ENCODE measurements around the gene CIAO2A.
A peak's percentile ranks its signal among the peaks of the same experiment; 100 is the strongest.
"Not testable (repeated sequence)": the region's sequence is repeated elsewhere in the genome, so short reads cannot be mapped to it uniquely, and the experiment has no call there.

CIAO2A gene

DNA sequence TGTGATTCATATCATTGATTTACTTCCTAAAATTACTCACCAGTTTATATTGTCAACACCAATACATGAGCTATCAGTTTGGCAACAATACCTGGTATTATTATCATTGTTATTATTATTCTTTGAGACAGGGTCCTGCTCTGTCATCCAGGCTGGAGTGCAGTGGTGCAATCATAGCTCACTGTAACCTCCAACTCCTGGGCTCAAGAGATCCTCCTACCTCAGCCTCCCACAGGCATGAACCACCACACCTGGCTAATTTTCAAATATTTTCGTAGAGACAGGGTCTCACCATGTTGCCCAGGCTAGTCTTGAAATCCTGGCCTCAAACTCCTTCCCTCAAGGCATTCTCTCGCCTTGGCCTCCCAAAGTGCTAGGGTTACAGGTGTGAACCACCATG lies 20.1 kb downstream of the CIAO2A start:
- Histone ChIP-seq H3K36me3 (ENCODE audit: control insufficient read depth in 5 of 5, insufficient read depth in 5 of 5, low read length in 5 of 5) (peaks cover 2 to 19% (median 14%) of the 10 kb centered on the region in 5 donors), H3K4me1 (ENCODE audit: control insufficient read depth in 5 of 5, insufficient read depth in 5 of 5, low read length in 5 of 5) (peaks cover 8 to 35% (median 34%) of the 10 kb centered on the region in 5 donors)
- not testable (repeated sequence) for H3K9me3 ChIP-seq (ENCODE audit: control insufficient read depth in 5 of 5, low read length in 5 of 5); H3K27ac ChIP-seq (ENCODE audit: low read depth, low read length); H3K4me3 ChIP-seq (ENCODE audit: low read depth in 1 of 5, low read length in 5 of 5); H3K27me3 ChIP-seq (ENCODE audit: control insufficient read depth in 5 of 5, insufficient read depth in 4 of 5, low read length in 5 of 5); H3K9ac ChIP-seq (ENCODE audit: low read length in 5 of 5)

DNA sequence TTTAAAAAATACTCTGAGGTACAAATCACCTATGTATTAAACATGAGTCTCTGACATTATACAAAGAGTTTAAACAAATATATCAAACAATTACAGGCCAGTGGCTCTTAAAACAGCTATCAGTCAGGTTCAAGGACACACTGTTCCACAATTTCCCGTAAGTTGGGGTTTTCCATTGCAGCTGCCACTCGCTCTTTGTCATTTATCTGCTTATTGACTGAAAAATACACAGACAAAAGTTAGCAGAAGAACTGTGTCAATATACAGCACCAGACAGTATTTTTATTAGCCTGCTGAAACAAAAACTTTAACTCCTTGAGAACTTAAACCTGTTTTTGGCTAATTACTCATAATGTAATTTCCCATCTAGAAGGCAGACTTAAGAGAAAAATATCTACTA lies 20.8 kb downstream of the CIAO2A start:
- no peak overlapping the region for H3K9ac ChIP-seq (ENCODE audit: low read length in 5 of 5)
- H3K4me1 ChIP-seq (ENCODE audit: control insufficient read depth in 5 of 5, insufficient read depth in 5 of 5, low read length in 5 of 5), result peaks cover 8 to 42% (median 41%) of the 10 kb centered on the region in 5 donors
- H3K36me3 ChIP-seq (ENCODE audit: control insufficient read depth in 5 of 5, insufficient read depth in 5 of 5, low read length in 5 of 5), result peaks cover 2 to 19% (median 14%) of the 10 kb centered on the region in 5 donors
- H3K9me3 ChIP-seq (ENCODE audit: control insufficient read depth in 5 of 5, low read length in 5 of 5), result no peaks in the 10 kb centered on the region
- no peak overlapping the region for H3K4me3 ChIP-seq (ENCODE audit: low read depth in 1 of 5, low read length in 5 of 5)
- H3K27me3 ChIP-seq (ENCODE audit: control insufficient read depth in 5 of 5, insufficient read depth in 4 of 5, low read length in 5 of 5), result no peaks in the 10 kb centered on the region
- peak overlapping the region; percentile 98 for H3K27ac ChIP-seq (ENCODE audit: low read depth, low read length)

DNA sequence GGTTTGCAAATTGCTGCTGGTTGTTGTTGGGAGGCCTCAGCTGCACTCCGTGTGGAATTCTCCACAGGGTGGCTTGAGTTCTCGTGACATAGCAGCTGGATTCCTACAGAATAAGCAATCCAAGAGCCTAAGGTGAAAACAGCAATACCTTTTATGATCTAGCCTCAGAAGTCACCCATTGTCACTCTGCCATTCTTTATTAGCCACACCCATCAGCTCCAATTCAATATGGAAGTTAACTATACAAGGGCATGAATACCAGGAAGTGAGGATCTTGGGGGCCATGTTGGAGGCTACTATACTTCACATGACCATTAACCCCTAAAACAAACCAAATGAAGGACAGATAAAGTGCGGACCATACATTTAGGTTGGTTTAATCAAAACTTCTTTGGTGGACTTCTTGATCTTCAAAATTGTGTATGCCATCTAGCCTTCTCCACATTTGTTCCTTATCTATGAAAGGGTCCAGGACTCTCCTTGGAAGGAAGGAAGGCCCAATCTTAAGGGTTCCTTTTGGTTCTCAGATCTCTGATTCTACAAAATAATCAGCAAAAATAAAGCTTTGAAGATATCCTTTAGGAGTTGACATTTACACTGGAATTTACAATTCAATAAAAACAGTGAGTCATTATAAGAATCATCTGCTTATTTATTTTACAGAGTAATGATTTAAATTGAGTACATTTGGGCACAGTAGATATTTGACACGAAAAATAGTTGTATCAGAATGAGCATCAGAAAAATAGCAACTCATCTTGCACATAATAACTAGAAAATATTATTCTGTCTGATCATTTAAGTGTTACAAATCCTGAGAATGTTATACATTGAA lies 21.5 kb downstream of the CIAO2A start:
- H3K27ac ChIP-seq (ENCODE audit: low read depth, low read length), result peak overlapping the region; percentile 98
- H3K4me3 ChIP-seq (ENCODE audit: low read depth in 1 of 5, low read length in 5 of 5), result peak overlapping the region in 2 of 5 donors; percentile 27 to 41
- H3K9me3 ChIP-seq (ENCODE audit: control insufficient read depth in 5 of 5, low read length in 5 of 5), result no peaks in the 10 kb centered on the region
- H3K36me3 ChIP-seq (ENCODE audit: control insufficient read depth in 5 of 5, insufficient read depth in 5 of 5, low read length in 5 of 5), result peaks cover 2 to 19% (median 8%) of the 10 kb centered on the region in 5 donors
- H3K27me3 ChIP-seq (ENCODE audit: control insufficient read depth in 5 of 5, insufficient read depth in 4 of 5, low read length in 5 of 5), result no peaks in the 10 kb centered on the region
- peaks cover 8 to 47% (median 45%) of the 10 kb centered on the region in 5 donors for H3K4me1 ChIP-seq (ENCODE audit: control insufficient read depth in 5 of 5, insufficient read depth in 5 of 5, low read length in 5 of 5)
- peak overlapping the region in 3 of 5 donors; percentile 32 to 66 (median 41) for H3K9ac ChIP-seq (ENCODE audit: low read length in 5 of 5)

DNA sequence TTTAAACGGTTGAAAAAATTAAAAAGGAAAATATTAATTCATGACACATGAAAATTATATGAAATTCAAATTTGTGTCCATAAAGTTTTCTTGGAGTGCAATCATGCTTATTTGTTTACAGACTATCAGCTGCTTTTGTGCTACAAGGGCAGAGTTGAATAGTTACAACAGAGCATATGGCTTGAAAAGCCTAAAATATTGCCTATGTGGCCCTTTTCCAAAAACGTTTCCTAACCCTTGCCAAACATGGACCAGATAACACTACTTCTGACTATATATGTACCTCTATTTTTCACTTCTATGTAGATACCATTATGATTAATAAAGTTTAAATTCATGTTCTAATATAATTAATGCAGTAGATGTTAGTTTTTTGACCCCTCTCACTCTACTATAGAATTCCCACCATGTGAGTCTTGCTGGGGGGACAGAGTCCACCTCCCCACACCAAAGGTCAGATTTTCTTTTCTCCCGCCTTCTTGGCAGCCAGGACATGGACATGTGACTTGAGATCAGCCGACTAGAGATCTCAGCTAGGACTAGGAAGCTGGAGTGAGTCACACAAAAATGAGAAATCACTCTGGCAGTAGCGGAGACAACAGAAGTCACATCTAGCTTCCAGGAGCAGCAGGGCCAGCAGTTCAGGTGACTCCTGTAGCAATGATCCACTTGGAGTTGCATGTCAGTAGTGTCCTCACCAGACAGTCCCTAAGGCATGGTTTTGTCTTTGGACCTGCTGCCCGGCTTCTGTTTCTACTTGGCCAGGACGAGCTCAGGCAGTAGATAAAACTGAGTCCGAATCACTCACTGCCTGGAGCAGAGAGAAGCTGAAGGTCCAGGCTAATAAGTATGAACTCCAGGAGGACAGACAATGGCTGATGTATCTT lies 22.4 kb downstream of the CIAO2A start:
- Histone ChIP-seq H3K9me3 (ENCODE audit: control insufficient read depth in 5 of 5, low read length in 5 of 5) (no peaks in the 10 kb centered on the region), H3K4me3 (ENCODE audit: low read depth in 1 of 5, low read length in 5 of 5) (peak overlapping the region in 2 of 5 donors; percentile 27 to 41), H3K36me3 (ENCODE audit: control insufficient read depth in 5 of 5, insufficient read depth in 5 of 5, low read length in 5 of 5) (peaks cover 2 to 19% (median 8%) of the 10 kb centered on the region in 5 donors), H3K27me3 (ENCODE audit: control insufficient read depth in 5 of 5, insufficient read depth in 4 of 5, low read length in 5 of 5) (no peaks in the 10 kb centered on the region), H3K4me1 (ENCODE audit: control insufficient read depth in 5 of 5, insufficient read depth in 5 of 5, low read length in 5 of 5) (peaks cover 8 to 47% (median 45%) of the 10 kb centered on the region in 5 donors), H3K9ac (ENCODE audit: low read length in 5 of 5) (peak overlapping the region in 3 of 5 donors; percentile 32 to 66 (median 61)), H3K27ac (ENCODE audit: low read depth, low read length) (peak overlapping the region; percentile 98)

DNA sequence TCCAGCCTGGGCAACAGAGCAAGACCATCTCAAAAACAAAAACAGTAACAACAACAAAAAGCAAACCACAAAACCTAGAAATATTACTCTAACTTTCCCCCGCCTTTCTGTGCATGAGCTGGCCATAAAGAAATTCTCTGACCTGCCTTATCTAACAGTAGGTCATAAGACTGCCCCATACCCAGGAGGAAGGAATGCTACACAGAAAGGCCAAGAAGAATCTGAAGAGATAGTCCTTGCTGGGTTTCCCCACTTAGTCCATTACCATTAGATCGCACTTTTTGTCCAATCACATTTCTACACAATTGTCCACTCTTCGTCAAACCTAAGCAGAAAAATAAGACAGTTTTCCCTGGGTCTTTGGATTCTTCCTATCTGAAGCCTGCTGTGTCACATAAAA lies 23.5 kb downstream of the CIAO2A start:
- peaks cover 8 to 47% (median 45%) of the 10 kb centered on the region in 5 donors for H3K4me1 ChIP-seq (ENCODE audit: control insufficient read depth in 5 of 5, insufficient read depth in 5 of 5, low read length in 5 of 5)
- no peak overlapping the region for H3K4me3 ChIP-seq (ENCODE audit: low read depth in 1 of 5, low read length in 5 of 5)
- peak overlapping the region; percentile 98 for H3K27ac ChIP-seq (ENCODE audit: low read depth, low read length)
- peaks cover 2 to 17% (median 8%) of the 10 kb centered on the region in 5 donors for H3K36me3 ChIP-seq (ENCODE audit: control insufficient read depth in 5 of 5, insufficient read depth in 5 of 5, low read length in 5 of 5)
- H3K9ac ChIP-seq (ENCODE audit: low read length in 5 of 5), result peak overlapping the region in 3 of 5 donors; percentile 4 to 61 (median 45)
- no peaks in the 10 kb centered on the region for H3K27me3 ChIP-seq (ENCODE audit: control insufficient read depth in 5 of 5, insufficient read depth in 4 of 5, low read length in 5 of 5)
- no peaks in the 10 kb centered on the region for H3K9me3 ChIP-seq (ENCODE audit: control insufficient read depth in 5 of 5, low read length in 5 of 5)

DNA sequence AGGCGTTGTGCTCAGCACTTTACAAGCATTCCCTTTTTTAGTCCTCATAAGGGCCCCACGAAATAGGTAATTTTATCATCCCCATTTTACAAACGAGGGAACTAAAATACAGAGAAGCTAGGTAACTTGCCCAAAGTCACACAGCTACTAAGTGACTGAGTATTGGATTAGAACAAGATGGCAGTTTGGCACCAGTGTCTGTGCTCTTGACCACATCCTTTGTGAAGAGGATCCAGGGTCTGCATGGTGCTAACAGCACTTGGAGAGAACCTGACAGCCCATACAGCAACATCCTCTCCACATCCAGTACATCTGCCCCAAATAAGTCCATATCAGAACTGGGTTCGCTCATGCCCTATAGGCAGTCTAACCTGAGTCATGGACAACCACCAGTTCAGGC lies 25.5 kb downstream of the CIAO2A start:
- no peak overlapping the region for H3K4me3 ChIP-seq (ENCODE audit: low read depth in 1 of 5, low read length in 5 of 5)
- peak overlapping the region; percentile 98 for H3K27ac ChIP-seq (ENCODE audit: low read depth, low read length)
- H3K36me3 ChIP-seq (ENCODE audit: control insufficient read depth in 5 of 5, insufficient read depth in 5 of 5, low read length in 5 of 5), result peaks cover 0 to 7% (median 2%) of the 10 kb centered on the region in 5 donors
- no peaks in the 10 kb centered on the region for H3K9me3 ChIP-seq (ENCODE audit: control insufficient read depth in 5 of 5, low read length in 5 of 5)
- H3K27me3 ChIP-seq (ENCODE audit: control insufficient read depth in 5 of 5, insufficient read depth in 4 of 5, low read length in 5 of 5), result no peaks in the 10 kb centered on the region
- peaks cover 8 to 47% (median 45%) of the 10 kb centered on the region in 5 donors for H3K4me1 ChIP-seq (ENCODE audit: control insufficient read depth in 5 of 5, insufficient read depth in 5 of 5, low read length in 5 of 5)
- no peak overlapping the region for H3K9ac ChIP-seq (ENCODE audit: low read length in 5 of 5)

DNA sequence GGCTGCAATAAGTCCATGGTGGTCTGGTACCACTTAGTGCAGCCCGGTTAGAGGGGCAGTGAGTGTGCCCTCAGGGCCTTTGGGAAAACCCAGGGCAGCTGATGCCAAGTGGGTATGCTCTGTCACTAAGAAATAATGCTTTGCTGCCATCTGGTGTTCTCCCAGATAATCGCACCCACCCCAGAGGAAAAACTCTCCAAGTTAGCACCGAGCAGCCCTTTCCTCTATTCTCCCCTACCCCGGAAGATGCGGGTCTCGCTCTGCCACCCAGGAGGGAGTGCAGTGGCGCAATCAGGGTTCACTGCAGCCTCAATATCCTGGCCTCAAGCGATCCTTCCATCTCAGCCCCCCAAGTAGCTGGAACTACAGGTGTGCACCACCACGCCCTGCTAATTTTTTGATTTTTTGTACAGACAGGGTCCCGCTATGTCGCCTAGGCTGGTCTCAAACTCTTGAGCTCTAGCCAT lies 26.0 kb downstream of the CIAO2A start:
- Histone ChIP-seq H3K9ac (ENCODE audit: low read length in 5 of 5) (no peak overlapping the region), H3K4me1 (ENCODE audit: control insufficient read depth in 5 of 5, insufficient read depth in 5 of 5, low read length in 5 of 5) (peaks cover 8 to 47% (median 45%) of the 10 kb centered on the region in 5 donors), H3K27ac (ENCODE audit: low read depth, low read length) (peak overlapping the region; percentile 98)

DNA sequence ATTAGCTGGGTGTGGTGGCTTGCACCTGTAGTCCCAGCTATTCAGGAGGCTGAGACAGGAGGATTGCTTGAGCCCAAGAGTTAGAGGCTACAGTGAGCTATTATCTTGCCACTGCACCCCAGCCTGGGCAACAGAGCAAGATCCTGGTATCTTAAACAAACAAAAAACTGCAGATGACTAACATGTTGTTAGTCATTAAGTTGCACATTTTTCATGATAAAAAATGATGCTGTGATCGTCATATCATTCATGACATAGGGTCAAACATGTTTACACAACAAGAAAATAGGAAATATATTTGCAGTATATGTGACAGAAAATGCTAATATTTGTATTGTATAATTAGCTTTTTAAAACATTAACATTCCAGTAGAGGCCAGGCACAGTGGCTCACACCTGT lies 27.2 kb downstream of the CIAO2A start:
- H3K36me3 ChIP-seq (ENCODE audit: control insufficient read depth in 5 of 5, insufficient read depth in 5 of 5, low read length in 5 of 5), result no peaks in the 10 kb centered on the region
- peaks cover 5 to 39% (median 37%) of the 10 kb centered on the region in 5 donors for H3K4me1 ChIP-seq (ENCODE audit: control insufficient read depth in 5 of 5, insufficient read depth in 5 of 5, low read length in 5 of 5)
- H3K4me3 ChIP-seq (ENCODE audit: low read depth in 1 of 5, low read length in 5 of 5), result no peak overlapping the region
- no peak overlapping the region for H3K9ac ChIP-seq (ENCODE audit: low read length in 5 of 5)
- H3K9me3 ChIP-seq (ENCODE audit: control insufficient read depth in 5 of 5, low read length in 5 of 5), result no peaks in the 10 kb centered on the region
- H3K27ac ChIP-seq (ENCODE audit: low read depth, low read length), result no peak overlapping the region
- H3K27me3 ChIP-seq (ENCODE audit: control insufficient read depth in 5 of 5, insufficient read depth in 4 of 5, low read length in 5 of 5), result no peaks in the 10 kb centered on the region

More for the DNA sequence above, 26.0 kb downstream of the CIAO2A start:
- Histone ChIP-seq H3K36me3 (ENCODE audit: control insufficient read depth in 5 of 5, insufficient read depth in 5 of 5, low read length in 5 of 5) (peaks cover 0 to 7% (median 2%) of the 10 kb centered on the region in 5 donors), H3K9me3 (ENCODE audit: control insufficient read depth in 5 of 5, low read length in 5 of 5) (no peaks in the 10 kb centered on the region), H3K4me3 (ENCODE audit: low read depth in 1 of 5, low read length in 5 of 5) (peak overlapping the region in 1 of 5 donors; percentile 25), H3K27me3 (ENCODE audit: control insufficient read depth in 5 of 5, insufficient read depth in 4 of 5, low read length in 5 of 5) (no peaks in the 10 kb centered on the region)

DNA sequence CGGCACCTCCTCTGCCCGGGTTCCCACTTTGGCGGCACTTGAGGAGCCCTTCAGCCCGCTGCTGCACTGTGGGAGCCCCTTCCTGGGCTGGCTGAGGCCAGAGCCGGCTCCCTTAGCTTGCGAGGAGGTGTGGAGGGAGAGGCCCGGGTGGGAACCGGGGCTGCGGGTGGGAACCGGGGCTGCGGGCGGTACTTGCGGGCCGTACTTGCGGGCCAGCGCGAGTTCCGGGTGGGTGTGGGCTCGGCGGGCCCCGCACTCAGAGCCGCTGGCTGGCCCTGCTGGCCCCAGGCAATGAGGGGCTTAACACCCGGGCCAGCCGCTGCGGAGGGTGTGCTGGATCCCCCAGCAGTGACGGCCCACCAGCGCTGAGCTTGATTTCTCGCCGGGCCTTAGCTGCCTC lies 32.9 kb downstream of the CIAO2A start:
- peaks cover 0 to 3% (median 0%) of the 10 kb centered on the region in 5 donors for H3K4me1 ChIP-seq (ENCODE audit: control insufficient read depth in 5 of 5, insufficient read depth in 5 of 5, low read length in 5 of 5)
- H3K9ac ChIP-seq (ENCODE audit: low read length in 5 of 5), result no peak overlapping the region
- no peaks in the 10 kb centered on the region for H3K36me3 ChIP-seq (ENCODE audit: control insufficient read depth in 5 of 5, insufficient read depth in 5 of 5, low read length in 5 of 5)
- no peak overlapping the region for H3K27ac ChIP-seq (ENCODE audit: low read depth, low read length)
- H3K4me3 ChIP-seq (ENCODE audit: low read depth in 1 of 5, low read length in 5 of 5), result no peak overlapping the region
- no peaks in the 10 kb centered on the region for H3K9me3 ChIP-seq (ENCODE audit: control insufficient read depth in 5 of 5, low read length in 5 of 5)
- H3K27me3 ChIP-seq (ENCODE audit: control insufficient read depth in 5 of 5, insufficient read depth in 4 of 5, low read length in 5 of 5), result no peaks in the 10 kb centered on the region

Data from subcutaneous abdominal adipose tissue (tissue), 5 donors.